Keratinocyte (primary cell): ENCODE measurements around the gene ROR2. TPM values are rescaled to one million over a fixed set of nuclear protein-coding genes. Genes with fewer than 3 reads are reported as not detected.
"Not testable (repeated sequence)": the region's sequence is repeated elsewhere in the genome, so short reads cannot be mapped to it uniquely, and the experiment has no call there.

ENCODE experiments used
- DNase-seq: peaks from one replicate; pipeline ENCODE4 v3.0.0-alpha.2; 2011; ENCODE audit warnings: low read depth, missing footprints, low spot score
- FAIRE-seq: peaks from 2 replicates; lab custom pipeline; 2011; peaks lifted over from hg19 to GRCh38; lab: Jason Lieb, UNC
- H2AFZ ChIP-seq: 2 replicates; pipeline ENCODE4 v1.6.0; 2012; ENCODE audit warnings: low read length, control low read depth, inconsistent platforms; ENCODE audit not compliant: control insufficient read depth
- H3K27ac ChIP-seq: 2 replicates; pipeline ENCODE4 v1.5.1; 2011; ENCODE audit warnings: low read length; ENCODE audit not compliant: control insufficient read depth, insufficient read depth
- H3K27me3 ChIP-seq: 3 replicates; pipeline ENCODE4 v1.6.0; 2011; ENCODE audit warnings: low read length; ENCODE audit not compliant: control insufficient read depth, insufficient read depth; ENCODE audit errors: extremely low read depth
- H3K36me3 ChIP-seq, 2 experiments: 2 replicates in 1 of 2; 3 replicates in 1 of 2; pipeline ENCODE4 v1.5.1; 2011; ENCODE audit warnings: low read length in 2 of 2, mild to moderate bottlenecking in 1 of 2; ENCODE audit not compliant: control insufficient read depth in 2 of 2, insufficient read depth in 2 of 2; ENCODE audit errors: extremely low read depth in 1 of 2
- H3K4me1 ChIP-seq: 3 replicates; pipeline ENCODE4 v1.5.1; 2011; ENCODE audit warnings: low read length; ENCODE audit not compliant: control insufficient read depth, insufficient read depth; ENCODE audit errors: extremely low read depth
- H3K4me2 ChIP-seq: 3 replicates; pipeline ENCODE4 v1.6.0; 2011; ENCODE audit warnings: low read depth, low read length; ENCODE audit not compliant: control insufficient read depth, insufficient read depth; ENCODE audit errors: extremely low read depth
- H3K4me3 ChIP-seq, 3 experiments: fragments of 200-600 bp in 1 of 3; sonication (generic) in 1 of 3; 2 replicates in 2 of 3; 3 replicates in 1 of 3; pipeline ENCODE4 v1.5.1; 2011 to 2016; ENCODE audit warnings: low read length in 3 of 3, mild to moderate bottlenecking in 3 of 3, control low read depth in 2 of 3, inconsistent platforms in 1 of 3, low read depth in 1 of 3, mixed read lengths in 1 of 3, mixed run types in 1 of 3, moderate library complexity in 1 of 3; ENCODE audit not compliant: control insufficient read depth in 2 of 3, insufficient read depth in 2 of 3; ENCODE audit errors: extremely low read depth in 1 of 3
- H3K79me2 ChIP-seq: 2 replicates; pipeline ENCODE4 v1.6.0; 2012; ENCODE audit warnings: low read length; ENCODE audit not compliant: control insufficient read depth, insufficient read depth
- H3K9ac ChIP-seq: 3 replicates; pipeline ENCODE4 v1.6.0; 2011; ENCODE audit warnings: low read length; ENCODE audit not compliant: control insufficient read depth, insufficient read depth; ENCODE audit errors: extremely low read depth
- H3K9me1 ChIP-seq: 3 replicates; pipeline ENCODE4 v1.6.0; 2011; ENCODE audit warnings: low read length; ENCODE audit not compliant: control insufficient read depth, insufficient read depth; ENCODE audit errors: extremely low read depth
- H3K9me3 ChIP-seq: 2 replicates; pipeline ENCODE4 v1.5.1; 2012; ENCODE audit warnings: low read depth, low read length; ENCODE audit not compliant: control insufficient read depth
- H4K20me1 ChIP-seq: 3 replicates; pipeline ENCODE4 v1.6.0; 2011; ENCODE audit warnings: low read length; ENCODE audit not compliant: control insufficient read depth, insufficient read depth; ENCODE audit errors: extremely low read depth
- CTCF ChIP-seq, 3 experiments: IDR thresholded peaks in 1 of 3; conservative IDR thresholded peaks in 1 of 3; optimal IDR thresholded peaks in 1 of 3; 2 replicates in 2 of 3; 3 replicates in 1 of 3; pipeline versions ENCODE3 to v1.5.1; 2011; ENCODE audit warnings: low read length in 3 of 3, mild to moderate bottlenecking in 3 of 3, moderate library complexity in 2 of 3, control low read depth in 1 of 3, inconsistent platforms in 1 of 3; ENCODE audit not compliant: insufficient read depth in 2 of 3; ENCODE audit errors: extremely low read depth in 1 of 3
- EZH2 ChIP-seq: IDR thresholded peaks from one replicate; pipeline ENCODE4 v1.6.1; 2012; ENCODE audit warnings: inconsistent platforms, mild to moderate bottlenecking, low read length, moderate library complexity
- dilution Hi-C: fragments of 300-500 bp; cut with MboI; formaldehyde crosslinking; loops from one replicate; pipeline ENCODE4 v1.7.0; 2020; ENCODE audit warnings: low sequenced_read_pairs; ENCODE audit not compliant: extremely low pct_ligation_motif_present
- polyA plus RNA-seq, 5 experiments: library from polyadenylated mRNA; depleted of rRNA in 3 of 5; stranded (reverse) in 3 of 5; stranded (forward) in 1 of 5; unstranded in 1 of 5; fragments of >200 nt; gene quantifications; 1 replicate in 1 of 5; 2 replicates in 3 of 5; 3 replicates in 1 of 5; pipeline versions ENCODE4 v1.2.1 to v1.2.3, GENCODE V29; 2011 to 2012; ENCODE audit warnings: missing spikeins in 2 of 5, low read depth in 1 of 5, low replicate concordance in 1 of 5

Gene ROR2
- polyA plus RNA-seq, 1 donor (not counting 4 experiments of a cell fraction or from before 2014, with no cell fraction given): 0.22 TPM

DNA sequence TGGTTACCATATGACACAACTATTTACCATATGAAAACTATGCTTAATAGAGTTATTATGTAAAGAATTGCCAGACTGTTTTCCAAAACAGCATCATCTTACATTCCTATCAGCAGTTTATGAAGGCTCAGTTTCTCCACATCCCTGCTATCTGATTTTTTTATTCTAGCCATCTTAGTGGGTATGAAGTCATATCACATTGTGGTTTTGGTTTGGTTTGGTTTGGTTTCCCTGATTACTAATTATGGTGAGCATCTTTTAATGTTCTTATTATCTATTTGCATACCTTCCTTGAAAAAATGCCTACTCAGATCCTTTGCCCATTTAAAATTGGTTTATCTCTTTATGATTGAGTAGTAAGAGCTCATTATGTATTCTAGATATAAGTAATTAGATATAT is 327.0 kb downstream of the ROR2 start:
- Histone ChIP-seq H2AFZ (no peak overlapping the region), H3K27me3 (no peaks in the 10 kb centered on the region), H3K9ac (no peak overlapping the region), H3K79me2 (no peaks in the 10 kb centered on the region), H3K4me1 (no peaks in the 10 kb centered on the region), H3K4me2 (no peak overlapping the region), H3K36me3 (no peaks in the 10 kb centered on the region), H3K27ac (no peak overlapping the region), H3K9me1 (no peaks in the 10 kb centered on the region), H3K4me3 (no peak overlapping the region), H4K20me1 (no peaks in the 10 kb centered on the region), H3K9me3 (no peaks in the 10 kb centered on the region)
- FAIRE-seq: no peak
- dilution Hi-C loops: no loop called here
- TF ChIP-seq CTCF (optimal IDR thresholded peaks at IDR 0.05 in 1 of 3, IDR thresholded peaks at IDR 0.05 in 1 of 3, conservative IDR thresholded peaks at IDR 0.05 in 1 of 3; ENCODE audit: extremely low read depth in 1 of 3, insufficient read depth in 2 of 3, low read length in 3 of 3) (no peak), EZH2 (no peak)
- no peak for DNase-seq

DNA sequence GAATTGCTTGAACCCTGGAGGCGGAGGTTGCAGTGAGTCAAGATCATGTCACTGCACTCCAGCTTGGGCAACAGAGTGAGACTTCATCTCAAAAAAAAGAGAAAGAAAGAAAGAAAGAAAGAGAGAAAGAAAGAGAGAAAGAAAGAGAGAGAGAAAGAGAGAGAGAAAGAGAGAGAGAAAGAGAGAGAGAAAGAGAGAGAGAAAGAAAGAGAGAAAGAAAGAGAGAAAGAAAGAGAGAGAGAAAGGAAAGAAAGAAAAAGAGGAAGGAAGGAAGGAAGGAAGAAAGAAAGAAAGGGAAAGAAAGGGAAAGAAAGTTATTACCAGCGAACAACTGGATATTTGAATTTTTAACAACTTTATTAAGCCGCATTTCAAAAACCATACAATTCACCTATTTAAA is 327.9 kb downstream of the ROR2 start:
- DNase-seq, FAIRE-seq, H3K27ac ChIP-seq, H3K4me3 ChIP-seq, H3K9ac ChIP-seq, H3K4me2 ChIP-seq, dilution Hi-C loops, H3K9me1 ChIP-seq, H3K36me3 ChIP-seq, H3K9me3 ChIP-seq, H3K79me2 ChIP-seq, H3K4me1 ChIP-seq, H4K20me1 ChIP-seq, H3K27me3 ChIP-seq, H2AFZ ChIP-seq: not testable (repeated sequence)

DNA sequence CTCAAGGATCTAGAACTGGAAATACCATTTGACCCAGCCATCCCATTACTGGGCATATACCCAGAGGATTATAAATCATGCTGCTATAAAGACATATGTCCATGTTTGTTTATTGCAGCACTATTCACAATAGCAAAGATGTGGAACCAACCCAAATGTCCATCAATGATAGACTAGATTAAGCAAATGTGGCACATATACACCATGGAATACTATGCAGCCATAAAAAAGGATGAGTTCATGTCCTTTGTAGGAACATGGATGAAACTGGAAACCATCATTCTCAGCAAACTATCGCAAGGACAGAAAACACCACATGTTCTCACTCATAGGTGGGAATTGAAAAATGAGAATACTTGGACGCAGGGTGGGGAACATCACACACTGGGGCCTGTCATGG is 336.0 kb downstream of the ROR2 start:
- H3K9me3 ChIP-seq, FAIRE-seq, H3K4me2 ChIP-seq, H3K36me3 ChIP-seq, H3K9ac ChIP-seq, H3K27me3 ChIP-seq, H3K4me3 ChIP-seq, H3K9me1 ChIP-seq, H3K4me1 ChIP-seq, H3K27ac ChIP-seq, H2AFZ ChIP-seq, H3K79me2 ChIP-seq, DNase-seq, dilution Hi-C loops, H4K20me1 ChIP-seq: not testable (repeated sequence)
